ELF-1 (cell line): ENCODE results near the gene BRSK2.
A peak's percentile ranks its signal among the peaks of the same experiment; 100 is the strongest.
"Not testable (repeated sequence)": the region's sequence is repeated elsewhere in the genome, so short reads cannot be mapped to it uniquely, and the experiment has no call there.

Source experiments
- DNase-seq: peaks from one replicate; pipeline ENCODE4 v3.0.0-alpha.2; 2016; ENCODE audit warnings: low read depth, low spot score

BRSK2 gene

DNA sequence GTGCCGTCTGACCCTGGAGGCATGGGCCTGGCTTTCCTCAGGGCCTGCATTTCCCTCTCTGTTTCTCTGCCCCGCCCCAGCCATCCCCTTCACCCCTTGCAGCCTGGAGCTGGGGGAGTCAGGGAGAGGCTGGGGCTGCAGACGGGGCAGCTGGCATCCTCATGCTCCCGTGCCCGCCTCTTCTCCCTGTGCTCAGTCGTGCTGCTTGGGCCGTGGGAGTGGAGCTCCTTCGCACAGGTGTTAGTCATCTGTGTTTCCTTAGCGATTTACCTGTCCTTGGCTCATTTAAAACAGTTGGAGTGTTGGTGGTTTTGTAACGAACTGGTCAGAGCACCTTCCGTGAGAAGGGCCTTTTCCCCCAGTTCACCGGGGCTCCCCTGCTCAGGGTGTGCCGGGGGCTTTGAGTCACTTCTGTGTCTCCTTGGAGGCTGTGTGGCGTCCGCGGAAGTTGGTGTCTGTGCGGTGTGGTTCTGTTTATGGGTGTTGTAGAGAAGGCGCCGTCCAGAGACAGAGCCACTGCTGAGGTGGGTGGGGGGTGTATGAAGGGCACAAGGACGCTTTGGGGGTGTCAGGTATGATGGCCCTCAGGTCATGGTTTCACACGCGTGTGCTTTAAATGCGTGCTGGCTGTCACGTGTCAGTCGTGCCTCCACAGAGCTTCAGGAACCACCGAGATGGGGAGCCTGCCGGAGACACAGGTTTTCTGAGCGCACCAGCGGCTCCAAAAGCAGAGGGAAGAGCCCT lies 19.5 kb downstream of the BRSK2 start:
- DNase-seq, result no peak

DNA sequence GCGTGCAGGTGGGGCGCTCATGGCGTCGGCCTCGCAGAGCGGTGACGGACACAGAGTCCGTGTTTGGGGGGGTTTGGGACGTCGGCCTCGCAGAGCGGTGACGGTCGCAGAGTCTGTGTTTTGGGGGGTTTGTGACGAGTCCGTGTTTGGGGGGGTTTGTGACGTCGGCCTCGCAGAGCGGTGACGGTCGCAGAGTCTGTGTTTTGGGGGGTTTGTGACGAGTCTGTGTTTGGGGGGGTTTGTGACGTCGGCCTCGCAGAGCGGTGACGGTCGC lies 20.1 kb downstream of the BRSK2 start:
- DNase-seq, result not testable (repeated sequence)

DNA sequence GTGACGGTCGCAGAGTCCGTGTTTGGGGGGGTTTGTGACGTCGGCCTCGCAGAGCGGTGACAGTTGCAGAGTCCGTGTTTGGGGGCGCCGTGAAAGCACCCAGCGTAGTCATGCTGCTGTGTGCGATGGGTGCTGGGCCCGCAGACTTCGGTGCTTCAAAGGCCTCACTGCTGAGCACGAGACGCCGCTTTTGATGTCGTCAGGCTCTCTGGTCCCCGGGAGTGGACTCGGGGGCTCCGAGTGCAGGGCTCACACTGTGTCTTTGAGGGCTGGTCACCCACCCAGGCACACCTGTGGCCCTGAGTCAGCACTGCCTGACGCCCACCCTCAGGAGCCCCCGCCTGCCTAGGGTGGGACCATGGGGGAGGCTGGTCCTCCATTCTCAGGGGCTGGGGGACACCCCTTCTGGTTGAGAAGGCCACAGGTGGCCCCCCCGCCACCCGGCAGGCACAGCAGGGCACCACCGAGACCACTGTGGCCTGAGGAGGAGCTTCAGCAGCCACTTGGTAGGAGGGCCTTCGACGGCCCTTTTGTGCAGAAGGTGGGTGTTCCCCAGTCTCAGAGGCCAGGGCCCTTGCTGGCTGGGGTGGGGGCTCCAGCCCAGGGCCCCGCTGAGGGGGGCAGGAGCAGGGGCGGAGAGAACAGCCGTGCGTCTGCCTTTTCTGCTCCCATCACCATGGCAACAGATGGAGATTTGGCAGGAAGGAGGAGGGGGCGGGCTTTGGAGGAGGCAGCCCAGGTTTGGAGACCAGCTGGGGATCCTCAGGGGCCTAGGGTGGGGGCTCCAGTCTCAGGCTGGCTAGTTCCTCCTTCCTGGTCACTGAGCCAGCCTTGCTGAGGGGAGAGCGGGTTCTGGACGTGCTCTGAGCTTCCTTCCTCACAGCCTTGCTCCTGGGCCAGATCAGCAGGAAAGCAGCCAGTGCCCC lies 20.9 kb downstream of the BRSK2 start:
- no peak for DNase-seq

DNA sequence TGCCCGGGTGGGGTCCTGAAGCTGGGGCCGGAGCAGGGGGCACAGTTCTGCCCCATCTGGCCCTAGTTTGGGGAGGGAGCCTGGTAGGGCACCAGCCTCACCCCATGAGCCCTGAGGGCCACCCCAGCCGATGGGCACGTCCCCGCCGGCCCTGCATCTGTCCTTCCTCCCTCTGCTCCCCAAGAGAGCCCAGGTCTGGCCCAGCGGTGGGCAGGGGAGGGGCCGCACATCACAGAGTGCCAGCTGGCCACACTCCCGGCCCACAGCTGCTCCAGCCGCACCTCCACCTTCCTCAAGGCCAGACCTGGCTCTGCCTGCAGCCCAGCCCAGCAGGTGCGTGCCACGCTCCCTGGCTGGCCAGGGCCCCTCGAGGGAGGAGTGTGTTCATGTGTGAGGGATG lies 21.6 kb downstream of the BRSK2 start:
- DNase-seq, result no peak

DNA sequence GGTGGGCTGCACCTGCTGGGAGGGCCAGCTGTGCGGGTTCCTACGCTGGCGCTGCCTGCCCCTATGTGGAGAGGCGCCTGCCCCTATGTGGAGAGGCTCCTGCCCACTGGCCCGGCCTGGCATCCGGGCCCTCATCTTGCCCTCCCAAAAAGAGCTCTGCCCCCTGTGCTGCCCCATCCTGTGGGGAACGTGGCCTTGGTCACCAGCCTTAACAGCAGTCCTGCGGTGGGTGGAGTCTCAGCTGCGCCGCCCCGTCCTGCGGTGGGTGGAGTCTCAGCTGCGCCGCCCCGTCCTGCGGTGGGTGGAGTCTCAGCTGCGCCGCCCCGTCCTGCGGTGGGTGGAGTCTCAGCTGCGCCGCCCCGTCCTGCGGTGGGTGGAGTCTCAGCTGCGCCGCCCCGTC lies 22.0 kb downstream of the BRSK2 start:
- DNase-seq, result not testable (repeated sequence)

DNA sequence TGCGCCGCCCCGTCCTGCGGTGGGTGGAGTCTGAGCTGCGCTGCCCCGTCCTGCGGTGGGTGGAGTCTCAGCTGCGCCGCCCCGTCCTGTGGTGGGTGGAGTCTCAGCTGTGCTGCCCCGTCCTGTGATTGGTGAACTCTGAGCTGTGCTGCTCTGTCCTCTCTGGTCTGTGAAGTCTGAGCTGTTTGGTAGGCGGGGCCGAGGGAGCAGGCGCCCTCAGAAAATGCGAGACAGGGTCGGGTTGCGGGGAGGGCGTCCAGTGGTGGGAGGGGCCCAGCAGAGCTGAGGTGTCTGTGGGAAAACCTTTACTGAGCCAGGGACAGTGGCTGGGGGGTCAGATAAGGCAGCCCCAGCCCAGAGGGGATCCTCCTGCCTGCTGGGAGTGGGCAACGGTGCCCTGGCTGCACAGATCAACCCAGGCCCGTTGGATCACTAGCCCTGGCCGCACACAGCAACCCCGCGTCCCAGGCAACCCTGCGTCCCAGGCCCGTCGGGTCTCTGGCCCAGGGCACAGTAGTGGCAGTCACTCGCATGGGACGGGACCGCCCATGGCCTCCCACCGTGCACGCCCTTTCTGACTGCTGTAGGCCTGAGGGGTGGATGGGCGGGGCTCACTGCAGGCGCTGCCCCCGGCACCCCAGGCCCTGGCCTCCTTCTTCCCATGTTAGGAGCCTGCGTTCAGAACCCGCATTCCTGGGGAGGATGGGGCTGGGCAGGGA lies 22.8 kb downstream of the BRSK2 start:
- DNase-seq, result no peak

DNA sequence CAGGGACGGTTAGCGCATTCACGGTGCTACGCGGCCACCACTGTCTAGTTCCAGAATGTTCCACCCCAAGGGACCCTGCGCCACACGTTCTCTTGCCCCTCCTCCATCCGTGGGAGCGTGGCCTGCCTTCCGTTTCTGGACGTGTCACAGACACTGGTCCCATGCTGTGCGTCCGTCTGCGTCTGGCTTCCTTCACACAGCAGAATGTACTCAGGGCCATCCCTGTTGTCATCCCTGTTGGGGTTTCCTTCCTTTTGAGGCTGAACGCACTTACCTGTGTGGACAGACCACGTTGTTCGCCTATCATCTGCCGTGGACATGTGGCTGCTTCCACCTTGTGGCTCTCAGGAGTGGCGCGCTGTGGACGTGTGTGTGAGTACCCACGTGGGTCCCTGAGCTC lies 24.9 kb downstream of the BRSK2 start:
- DNase-seq, result no peak

DNA sequence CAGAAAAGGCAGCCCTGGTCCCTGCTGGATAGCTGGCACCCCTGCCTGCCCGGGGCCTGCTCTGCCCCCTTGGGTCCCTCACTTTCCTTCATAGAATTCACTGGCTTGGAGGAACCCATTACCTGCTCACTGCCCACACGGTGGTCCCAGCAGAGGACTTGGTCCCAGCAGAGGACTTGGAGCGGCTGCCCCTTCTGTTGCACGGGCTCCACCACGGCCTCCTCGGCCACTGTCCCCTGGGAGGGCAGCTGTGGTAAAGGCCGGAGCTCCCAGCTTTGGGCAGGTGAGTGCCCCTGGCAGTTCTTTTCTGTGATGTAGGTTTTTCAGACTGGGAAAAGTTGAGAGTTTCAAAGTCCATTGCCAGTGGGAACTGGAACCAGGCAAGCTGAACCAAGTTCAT lies 25.9 kb downstream of the BRSK2 start:
- no peak for DNase-seq

DNA sequence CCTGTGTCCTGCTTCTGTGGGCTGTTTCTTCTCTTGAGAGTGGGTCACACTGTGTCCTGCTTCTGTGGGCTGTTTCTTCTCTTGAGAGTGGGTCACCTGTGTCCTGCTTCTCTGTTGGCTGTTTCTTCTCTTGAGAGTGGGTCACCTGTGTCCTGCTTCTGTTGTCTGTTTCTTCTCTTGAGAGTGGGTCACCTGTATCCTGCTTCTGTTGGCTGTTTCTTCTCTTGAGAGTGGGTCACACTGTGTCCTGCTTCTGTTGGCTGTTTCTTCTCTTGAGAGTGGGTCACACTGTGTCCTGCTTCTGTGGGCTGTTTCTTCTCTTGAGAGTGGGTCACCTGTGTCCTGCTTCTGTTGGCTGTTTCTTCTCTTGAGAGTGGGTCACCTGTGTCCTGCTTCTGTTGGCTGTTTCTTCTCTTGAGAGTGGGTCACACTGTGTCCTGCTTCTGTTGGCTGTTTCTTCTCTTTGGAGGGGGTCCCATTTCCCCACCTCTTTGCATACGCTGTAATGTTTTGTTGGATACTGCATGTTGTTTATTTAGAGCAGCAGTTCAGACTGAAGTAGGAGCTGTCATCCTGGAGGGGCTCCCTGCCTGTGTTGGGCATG lies 28.6 kb downstream of the BRSK2 start:
- not testable (repeated sequence) for DNase-seq

DNA sequence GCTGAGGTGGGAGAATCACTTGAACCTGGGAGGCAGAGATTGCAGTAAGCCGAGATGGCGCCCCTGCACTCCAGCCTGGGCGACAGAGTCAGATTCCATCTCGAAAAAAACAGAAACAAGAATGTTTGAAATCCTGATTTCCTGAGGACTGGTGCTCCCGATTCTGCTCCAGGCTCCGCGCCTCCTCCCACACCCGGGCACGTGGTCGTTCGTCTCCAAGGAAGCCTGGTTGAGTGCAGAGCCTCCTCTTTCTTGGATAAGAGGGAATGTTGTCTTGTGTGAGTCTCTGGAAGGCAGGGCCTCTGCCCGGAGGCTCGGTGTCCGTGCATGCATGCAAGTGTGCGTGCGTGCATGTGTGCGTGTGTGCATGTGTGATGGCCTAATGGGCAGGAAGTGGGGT lies 30.1 kb downstream of the BRSK2 start:
- no peak for DNase-seq

DNA sequence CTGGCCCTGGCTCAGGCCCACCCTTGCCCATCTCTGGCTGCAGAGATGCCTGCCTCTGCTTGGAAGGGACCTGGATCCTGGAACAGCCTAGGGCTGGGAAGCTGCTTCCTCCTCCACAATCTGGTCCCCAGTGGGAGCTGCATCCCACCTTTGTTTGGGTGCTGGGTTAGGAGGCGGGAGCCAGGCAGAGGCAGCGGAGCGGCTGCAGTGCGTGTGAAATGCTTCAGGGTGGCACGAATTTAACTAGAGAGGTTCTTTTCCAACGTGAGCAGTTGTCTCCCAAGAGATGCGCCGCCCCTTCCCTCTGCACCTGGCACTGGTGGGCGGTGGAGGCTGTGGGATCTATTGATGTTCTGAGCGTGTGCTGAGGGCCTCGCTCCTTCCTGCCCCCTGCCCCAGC lies 31.6 kb downstream of the BRSK2 start:
- no peak for DNase-seq

DNA sequence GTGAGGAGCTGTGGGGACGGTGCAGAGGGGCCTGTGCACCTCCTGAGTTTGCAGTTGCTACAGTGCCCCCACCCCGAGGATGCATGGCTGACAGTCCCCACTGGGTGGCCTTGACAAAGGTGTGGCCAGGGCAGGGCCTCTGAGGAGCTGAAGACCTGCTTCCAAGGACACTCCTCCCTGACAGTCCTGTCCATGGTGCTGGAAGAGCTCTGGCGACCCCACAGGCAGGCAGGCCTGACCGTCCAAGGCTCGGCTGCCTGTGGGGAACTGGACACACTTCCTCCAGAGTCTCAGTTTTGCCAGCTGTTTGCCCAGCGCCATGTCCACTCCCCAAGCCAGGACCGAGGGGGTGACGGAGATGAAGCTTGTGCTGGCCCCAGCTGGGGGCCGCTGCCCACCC lies 32.7 kb downstream of the BRSK2 start:
- DNase-seq, result peak; percentile 50

DNA sequence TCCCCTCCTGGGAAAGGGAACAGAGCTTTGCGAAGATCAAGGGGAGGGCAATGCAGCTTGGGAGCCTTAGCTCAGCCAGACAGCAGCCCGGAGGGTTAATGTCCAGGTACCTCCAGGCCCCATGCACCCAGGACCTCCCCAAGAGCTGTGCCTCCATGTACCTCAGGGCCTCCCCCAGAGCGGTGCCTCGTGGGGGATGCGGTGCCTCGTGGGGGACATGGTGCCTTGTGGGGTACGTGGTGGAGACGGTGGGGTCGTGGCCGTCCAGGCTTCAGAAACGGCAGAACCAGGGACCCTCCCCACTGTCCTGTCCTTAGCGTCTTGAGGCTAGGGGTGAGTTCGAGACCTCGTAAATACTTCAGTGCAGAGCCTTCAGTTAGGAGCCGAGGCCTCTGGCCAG lies 33.2 kb downstream of the BRSK2 start:
- no peak for DNase-seq

DNA sequence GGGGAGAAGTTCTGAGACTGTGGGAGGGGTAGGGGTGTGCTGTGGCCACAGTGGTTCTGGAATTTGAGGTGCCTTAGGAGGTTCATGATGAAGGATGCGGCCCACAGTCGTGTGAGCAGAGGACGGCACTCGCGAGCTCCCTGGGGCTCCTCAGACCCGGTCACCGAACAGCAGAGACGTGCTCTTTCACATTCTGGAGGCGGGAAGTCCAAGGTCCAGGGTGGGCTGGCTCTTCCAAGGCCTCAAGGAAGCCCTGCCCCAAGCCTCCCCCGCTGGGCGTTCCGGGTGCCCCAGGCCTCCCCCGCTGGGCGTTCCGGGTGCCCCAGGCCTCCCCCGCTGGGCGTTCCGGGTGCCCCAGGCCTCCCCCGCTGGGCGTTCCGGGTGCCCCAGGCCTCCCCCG lies 33.7 kb downstream of the BRSK2 start:
- DNase-seq, result not testable (repeated sequence)

DNA sequence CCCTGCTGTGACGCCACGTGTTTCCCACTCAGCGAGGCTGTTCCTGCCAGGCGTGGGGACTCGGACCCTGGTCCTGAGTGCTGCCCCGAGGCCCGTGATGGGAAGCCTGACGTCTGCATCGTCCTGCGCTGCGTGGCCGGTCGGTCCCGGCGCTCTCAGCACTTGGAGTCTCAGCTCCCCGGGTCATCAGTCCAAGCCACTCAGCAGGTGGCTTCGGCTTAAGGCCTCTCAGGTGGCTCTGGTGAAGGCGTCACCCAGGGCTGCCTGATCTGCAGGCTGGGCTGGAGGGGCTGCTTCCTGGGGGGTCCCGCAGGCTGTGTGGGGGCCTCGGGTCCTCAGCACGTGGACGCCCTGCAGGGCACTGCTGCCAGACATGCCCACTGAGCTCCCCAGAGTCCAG lies 35.3 kb downstream of the BRSK2 start:
- DNase-seq, result no peak

DNA sequence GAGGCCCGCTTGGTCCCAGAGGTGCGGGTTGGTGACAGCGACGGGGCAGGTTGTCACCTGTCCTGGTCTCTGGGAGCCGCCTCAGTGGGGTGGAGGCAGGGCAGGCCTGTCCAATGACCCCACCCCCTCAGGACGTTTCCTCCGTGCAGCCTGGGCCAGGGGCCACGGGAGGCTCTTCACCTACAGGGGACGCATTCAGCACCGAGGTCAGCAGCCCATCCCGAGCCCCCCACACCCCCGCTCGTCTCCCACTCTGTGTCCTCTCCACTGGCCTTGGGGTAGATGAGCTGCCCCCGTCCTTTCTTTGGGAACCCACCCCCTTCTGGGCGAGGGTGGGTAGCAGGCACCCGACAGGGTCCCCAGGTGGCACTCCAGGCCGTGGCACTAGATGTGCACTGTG lies 35.7 kb downstream of the BRSK2 start:
- DNase-seq, result no peak

DNA sequence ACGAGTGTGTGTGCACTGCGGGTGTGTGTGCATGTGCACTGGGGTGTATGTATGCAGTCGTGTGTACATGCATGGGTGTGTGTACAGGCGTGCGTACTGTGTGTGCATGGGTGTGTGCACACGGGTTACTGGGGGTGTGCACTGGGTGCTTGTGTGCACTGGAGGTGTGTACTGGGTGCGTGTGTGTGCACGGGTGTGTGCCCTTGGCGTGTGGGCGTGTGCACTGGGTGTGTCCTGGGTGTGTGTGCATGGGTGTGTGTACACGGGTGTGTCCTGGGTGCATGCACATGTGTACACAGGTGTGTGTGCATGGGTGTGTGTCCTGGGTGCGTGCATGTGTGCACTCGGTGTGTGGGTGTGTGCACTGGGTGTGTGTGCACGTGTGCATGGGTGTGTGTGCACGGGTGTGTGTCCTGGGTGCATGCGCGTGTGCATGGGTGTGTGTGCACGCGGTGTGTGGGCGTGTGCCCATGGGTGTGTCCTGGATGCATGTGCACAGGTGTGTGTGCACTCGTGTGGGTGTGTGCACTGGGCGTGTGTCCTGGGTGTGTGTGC lies 39.1 kb downstream of the BRSK2 start:
- DNase-seq, result no peak

DNA sequence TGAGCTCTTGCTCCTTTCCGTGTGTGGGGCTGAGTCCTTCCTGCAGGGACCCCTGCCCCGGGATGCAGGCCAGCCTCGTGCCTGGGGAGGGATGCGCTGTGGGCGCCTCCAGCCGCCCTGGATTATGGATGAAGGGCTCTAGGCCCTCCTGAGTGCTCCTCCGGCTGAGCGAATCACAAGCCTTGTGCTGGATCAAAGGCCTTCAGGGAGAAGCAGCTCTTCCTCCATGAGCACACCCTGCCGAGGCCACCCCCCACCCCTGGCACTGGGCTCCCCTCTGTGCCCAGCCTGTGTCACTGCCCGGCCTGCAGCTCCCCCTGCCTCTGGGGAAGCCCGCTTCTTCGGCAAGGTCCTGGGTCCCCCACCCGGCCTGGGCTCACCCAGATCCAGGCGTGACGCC lies 43.8 kb downstream of the BRSK2 start:
- DNase-seq, result no peak

DNA sequence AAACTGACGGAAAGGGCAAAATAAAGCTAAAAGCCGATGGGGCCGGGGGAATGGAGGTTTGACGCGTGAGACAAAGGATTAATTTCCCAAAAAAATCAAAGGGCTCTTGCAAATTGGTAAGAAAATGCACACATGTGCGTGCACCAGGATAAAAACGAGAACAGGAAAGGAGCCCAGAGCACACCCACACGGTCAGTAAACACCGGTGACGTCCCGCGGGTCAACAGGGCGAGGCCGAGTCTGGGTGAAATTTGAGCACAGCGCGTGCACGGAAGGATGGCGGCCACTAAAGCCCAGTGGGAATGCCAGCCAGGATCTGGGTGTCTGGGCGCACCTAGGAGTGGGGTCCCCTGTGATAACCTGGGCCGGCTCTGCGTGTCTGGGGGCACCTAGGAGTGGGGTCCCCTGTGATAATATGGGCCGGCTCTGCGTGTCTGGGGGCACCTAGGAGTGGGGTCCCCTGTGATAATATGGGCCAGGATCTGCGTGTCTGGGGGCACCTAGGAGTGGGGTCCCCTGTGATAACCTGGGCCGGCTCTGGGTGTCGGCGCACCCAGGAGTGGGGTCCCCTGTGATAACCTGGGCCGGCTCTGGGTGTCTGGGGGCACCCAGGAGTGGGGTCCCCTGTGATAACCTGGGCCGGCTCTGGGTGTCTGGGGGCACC lies 44.4 kb downstream of the BRSK2 start:
- no peak for DNase-seq

DNA sequence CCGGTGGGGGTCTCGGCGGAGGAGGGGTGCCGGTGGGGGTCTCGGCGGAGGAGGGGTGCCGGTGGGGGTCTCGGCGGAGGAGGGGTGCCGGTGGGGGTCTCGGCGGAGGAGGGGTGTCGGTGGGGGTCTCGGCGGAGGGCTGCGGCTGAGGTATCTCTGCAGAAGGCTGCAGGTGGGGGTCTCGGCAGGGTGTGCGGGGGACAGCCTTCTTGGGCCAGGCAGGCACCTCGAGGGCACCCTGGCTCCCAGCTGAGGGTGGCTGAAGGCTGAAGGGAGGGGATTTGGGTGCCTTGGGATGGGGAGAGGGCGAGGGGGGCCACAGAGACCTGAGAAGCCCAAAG lies 45.7 kb downstream of the BRSK2 start:
- DNase-seq, result not testable (repeated sequence)

DNA sequence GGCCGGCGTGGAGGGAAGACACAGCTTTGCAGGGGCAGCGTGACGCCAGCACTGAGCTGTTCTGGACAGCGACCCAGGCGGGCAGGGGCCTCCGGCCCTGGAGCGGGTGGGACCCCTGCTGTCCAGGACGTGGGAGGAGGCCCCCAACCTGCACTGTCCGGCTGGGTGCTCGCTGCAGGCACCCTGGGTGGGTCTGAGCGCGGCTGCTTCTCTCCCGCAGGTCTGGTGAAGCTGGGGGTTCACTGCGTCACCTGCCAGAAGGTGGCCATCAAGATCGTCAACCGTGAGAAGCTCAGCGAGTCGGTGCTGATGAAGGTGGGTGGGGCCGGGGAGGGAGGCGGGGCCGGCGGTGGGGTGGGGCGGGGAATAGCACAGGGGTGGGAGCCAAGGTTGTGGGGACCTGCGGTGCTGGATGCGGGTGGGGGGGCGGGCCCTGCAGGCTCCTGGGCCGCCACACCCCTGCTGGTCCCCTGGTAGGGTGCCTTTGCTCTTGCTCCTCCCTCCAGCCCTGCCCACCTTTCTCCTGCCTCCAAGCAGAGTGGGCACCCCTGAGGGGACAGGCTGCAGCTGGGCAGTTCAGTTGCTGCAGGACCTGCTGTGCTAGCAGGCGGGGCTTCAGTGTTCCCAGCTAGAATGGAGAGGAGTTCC lies 46.2 kb downstream of the BRSK2 start:
- no peak for DNase-seq
